AG04450 (cell line): ENCODE measurements around the gene CHD1L. TPM values are rescaled to one million over a fixed set of nuclear protein-coding genes. Genes with fewer than 3 reads are reported as not detected.
A peak's percentile ranks its signal among the peaks of the same experiment; 100 is the strongest.

Source experiments
- CTCF ChIA-PET: fragments of 300-600, 350-600 bp; formaldehyde crosslinking; extraction: SDS; loops from one replicate; lab custom pipeline; 2022; ENCODE audit warnings: antibody characterized with exemption, inconsistent platforms; lab: Charles Lee
- POLR2A ChIA-PET: fragments of 350-600 bp; formaldehyde crosslinking; extraction: SDS; loops from one replicate; lab custom pipeline; 2021; ENCODE audit warnings: antibody characterized with exemption, inconsistent platforms; lab: Yijun Ruan, JAX
- DNase-seq: peaks from one replicate; pipeline ENCODE4 v3.0.0-alpha.2; 2011; ENCODE audit warnings: low read depth, low spot score
- H3K27ac ChIP-seq: one replicate; pipeline ENCODE4 v1.5.1; 2012; ENCODE audit warnings: low read depth, low read length, control low read depth
- H3K27me3 ChIP-seq: one replicate; pipeline ENCODE4 v1.6.0; 2012; ENCODE audit warnings: low read length; ENCODE audit not compliant: control insufficient read depth, insufficient read depth
- H3K4me3 ChIP-seq: 2 replicates; pipeline ENCODE4 v1.5.1; 2011; ENCODE audit warnings: mild to moderate bottlenecking, low read depth, low read length, control low read depth
- H3K9me3 ChIP-seq: 2 replicates; pipeline ENCODE4 v1.5.1; 2012; ENCODE audit warnings: low read length; ENCODE audit not compliant: control insufficient read depth, insufficient read depth
- polyA plus RNA-seq: library from polyadenylated mRNA; depleted of rRNA; stranded (reverse); fragments of >200 nt; gene quantifications from 2 replicates; pipeline ENCODE4 v1.2.3, GENCODE V29; 2011
- TF ChIP-seq, protein P1 (sequence below): IDR thresholded peaks from 2 replicates; pipeline ENCODE4 v1.5.1; 2011; ENCODE audit warnings: low read depth, low read length, control low read depth, inconsistent platforms

Gene CHD1L
- polyA plus RNA-seq, 1 experiment = 40.1 TPM

DNA sequence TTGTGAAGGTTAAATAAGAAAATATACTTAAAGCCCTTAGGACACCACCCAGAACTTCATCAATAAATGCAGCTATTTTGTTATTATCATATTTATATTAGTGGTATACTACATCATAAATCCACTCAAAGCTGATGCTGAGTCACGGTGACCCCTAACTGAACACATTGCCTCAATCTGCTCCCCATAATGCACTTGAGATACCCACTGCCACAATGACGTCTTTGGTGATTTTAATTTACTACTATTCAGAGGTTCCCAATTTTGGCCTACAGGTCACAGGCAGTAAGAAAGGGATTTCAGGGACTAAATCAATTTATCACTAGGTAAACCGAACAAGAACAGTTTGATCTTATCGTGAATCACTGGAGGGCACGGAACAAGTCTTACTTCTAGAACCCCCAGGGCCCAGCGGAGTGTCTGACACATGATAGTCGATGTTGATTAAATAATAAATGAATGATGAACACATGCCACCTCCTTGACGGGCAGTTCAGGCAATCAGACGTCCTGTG lies 493 bp upstream of the CHD1L start:
- H3K9me3 ChIP-seq = peaks cover under 1% of the 10 kb centered on the region; the same call in 1 of the 2 replicates
- peak overlapping the region; percentile 31 for H3K27ac ChIP-seq
- peak overlapping the region; percentile 44 for H3K4me3 ChIP-seq
- ChIA-PET POLR2A (interaction anchor here (0.5 to 0.7 kb wide), 2 partner anchors 69 to 158 kb away, joined by 3 to 4 read pairs; no protein-coding TSS in a partner anchor), CTCF (interaction anchor here (0.6 to 3.3 kb wide), 24 partner anchors 11 to 295 kb away, joined by 3 to 36 read pairs (median 6); partner anchors contain the start of genes FMO5 and PRKAB2)
- peaks cover 3% of the 10 kb centered on the region for H3K27me3 ChIP-seq
- TF ChIP-seq, protein P1, sequence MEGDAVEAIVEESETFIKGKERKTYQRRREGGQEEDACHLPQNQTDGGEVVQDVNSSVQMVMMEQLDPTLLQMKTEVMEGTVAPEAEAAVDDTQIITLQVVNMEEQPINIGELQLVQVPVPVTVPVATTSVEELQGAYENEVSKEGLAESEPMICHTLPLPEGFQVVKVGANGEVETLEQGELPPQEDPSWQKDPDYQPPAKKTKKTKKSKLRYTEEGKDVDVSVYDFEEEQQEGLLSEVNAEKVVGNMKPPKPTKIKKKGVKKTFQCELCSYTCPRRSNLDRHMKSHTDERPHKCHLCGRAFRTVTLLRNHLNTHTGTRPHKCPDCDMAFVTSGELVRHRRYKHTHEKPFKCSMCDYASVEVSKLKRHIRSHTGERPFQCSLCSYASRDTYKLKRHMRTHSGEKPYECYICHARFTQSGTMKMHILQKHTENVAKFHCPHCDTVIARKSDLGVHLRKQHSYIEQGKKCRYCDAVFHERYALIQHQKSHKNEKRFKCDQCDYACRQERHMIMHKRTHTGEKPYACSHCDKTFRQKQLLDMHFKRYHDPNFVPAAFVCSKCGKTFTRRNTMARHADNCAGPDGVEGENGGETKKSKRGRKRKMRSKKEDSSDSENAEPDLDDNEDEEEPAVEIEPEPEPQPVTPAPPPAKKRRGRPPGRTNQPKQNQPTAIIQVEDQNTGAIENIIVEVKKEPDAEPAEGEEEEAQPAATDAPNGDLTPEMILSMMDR = no peak
- DNase-seq = no peak

DNA sequence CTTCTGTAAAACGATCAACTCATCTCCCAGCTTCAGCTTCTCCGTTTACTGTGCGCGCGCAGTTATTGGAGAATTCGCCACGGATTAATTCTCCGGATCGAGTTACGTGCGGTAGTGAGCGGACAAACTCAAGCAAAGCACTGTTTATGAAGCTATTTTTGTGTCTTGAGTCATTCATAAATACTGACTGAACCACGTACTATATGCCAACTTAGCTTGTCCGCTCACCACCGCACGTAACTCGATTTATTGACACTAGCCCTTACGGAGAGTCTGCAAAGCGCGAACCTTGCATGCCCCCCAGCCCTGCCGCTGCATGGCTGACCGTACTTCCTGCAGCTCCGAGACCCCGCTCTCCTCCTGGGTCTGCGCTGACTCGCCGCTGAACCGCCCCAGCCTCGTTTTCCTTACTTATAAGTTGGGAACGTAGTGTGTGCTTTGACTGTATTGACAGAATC lies 773 bp downstream of the CHD1L start:
- Histone ChIP-seq H3K27ac (peak overlapping the region; percentile 62), H3K4me3 (peak overlapping the region; percentile 87)
- CTCF ChIA-PET = interaction anchor here (0.5 to 3.3 kb wide), 19 partner anchors 10 to 559 kb away, joined by 3 to 36 read pairs (median 7); partner anchors contain the start of genes ACP6, FMO5 and PRKAB2

DNA sequence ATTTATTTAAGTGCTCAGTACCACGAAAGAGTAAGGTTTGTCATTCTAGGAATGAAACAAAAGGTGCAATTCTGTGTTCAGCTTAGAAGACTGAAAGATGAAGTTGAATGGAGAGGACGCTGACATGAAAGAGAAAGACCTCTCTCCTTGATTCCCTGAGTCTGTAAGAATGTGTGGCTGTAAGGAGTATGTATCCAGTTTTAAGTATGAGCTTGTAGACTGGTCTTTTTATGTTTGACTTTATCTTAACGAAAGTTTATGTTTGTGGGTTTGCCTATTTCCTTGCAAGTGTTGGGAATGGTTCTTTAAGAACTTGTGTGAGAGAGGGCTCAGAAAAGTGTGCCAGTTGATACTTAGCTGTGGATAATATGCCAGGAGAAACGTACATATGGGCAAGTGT lies 1.4 kb downstream of the CHD1L start:
- Histone ChIP-seq H3K27me3 (no peaks in the 10 kb centered on the region), H3K9me3 (no peaks in the 10 kb centered on the region), H3K27ac (no peak overlapping the region), H3K4me3 (peak overlapping the region; percentile 87)
- no peak for DNase-seq
- TF ChIP-seq, protein P1 = no peak
- CTCF ChIA-PET = interaction anchor here (0.6 to 3.3 kb wide), 18 partner anchors 10 to 427 kb away, joined by 3 to 36 read pairs (median 7); partner anchors contain the start of genes ACP6, FMO5 and PRKAB2
- POLR2A ChIA-PET = interaction anchor here (0.7 to 1.4 kb wide), 3 partner anchors 70 to 159 kb away, joined by 3 to 7 read pairs (median 4); no protein-coding TSS in a partner anchor

More for the DNA sequence above, 773 bp downstream of the CHD1L start:
- no peak for DNase-seq
- TF ChIP-seq, protein P1 = no peak
- POLR2A ChIA-PET = interaction anchor here (0.7 to 1.4 kb wide), 4 partner anchors 49 to 159 kb away, joined by 3 to 7 read pairs (median 4); no protein-coding TSS in a partner anchor
- H3K9me3 ChIP-seq = no peaks in the 10 kb centered on the region
- H3K27me3 ChIP-seq = peaks cover 3% of the 10 kb centered on the region

DNA sequence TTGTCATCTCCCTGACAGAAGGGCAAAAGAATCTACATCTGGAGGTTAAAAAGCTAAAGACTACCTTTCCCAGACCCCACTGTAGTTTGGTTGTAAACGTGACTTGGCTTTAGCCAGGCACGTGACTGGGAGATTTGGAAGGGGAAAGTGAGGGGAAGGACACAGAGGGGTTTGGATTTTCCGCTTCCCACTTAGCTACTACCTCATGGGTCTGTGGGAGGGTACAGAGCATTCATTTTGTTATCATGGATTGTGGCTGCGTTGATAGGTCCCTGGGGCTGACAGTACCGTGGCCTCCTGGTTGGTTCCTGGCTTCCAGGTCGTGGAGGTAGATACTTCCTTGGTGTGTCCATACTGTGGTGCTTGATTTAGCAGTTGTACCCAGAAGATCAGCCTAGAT lies 2.6 kb downstream of the CHD1L start:
- CTCF ChIA-PET = no interaction called here
- no peak for DNase-seq
- H3K27ac ChIP-seq = no peak overlapping the region
- POLR2A ChIA-PET = no interaction called here
- TF ChIP-seq, protein P1 = no peak
- H3K27me3 ChIP-seq = no peaks in the 10 kb centered on the region
- no peaks in the 10 kb centered on the region for H3K9me3 ChIP-seq
- no peak overlapping the region for H3K4me3 ChIP-seq

DNA sequence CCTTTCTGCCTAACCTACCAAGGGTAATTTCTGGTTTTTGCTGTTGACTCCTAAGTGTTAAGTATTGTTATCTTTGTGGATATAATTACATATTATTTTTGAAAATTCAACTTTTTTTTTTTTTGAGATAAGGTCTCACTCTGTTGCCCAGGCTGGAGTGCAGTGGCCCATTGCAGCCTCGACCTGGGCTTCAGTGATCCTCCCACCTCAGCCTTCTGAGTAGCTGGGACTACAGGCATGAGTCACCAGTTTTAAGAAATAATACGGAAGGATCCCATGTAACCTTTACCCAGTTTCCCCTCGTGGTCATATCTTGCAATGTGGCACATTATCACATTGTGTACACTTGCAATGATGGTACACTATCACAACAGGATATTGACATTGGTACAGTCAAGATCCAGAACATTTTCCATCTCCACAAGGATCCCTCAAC lies 3.1 kb downstream of the CHD1L start:
- no peak overlapping the region for H3K4me3 ChIP-seq
- ChIA-PET CTCF (no interaction called here), POLR2A (no interaction called here)
- H3K27me3 ChIP-seq = no peaks in the 10 kb centered on the region
- DNase-seq = no peak
- no peak overlapping the region for H3K27ac ChIP-seq
- H3K9me3 ChIP-seq = no peaks in the 10 kb centered on the region
- TF ChIP-seq, protein P1 = no peak
